Measurements from ENCODE around the gene HDAC1. TPM values are rescaled to one million over a fixed set of nuclear protein-coding genes. Genes with fewer than 3 reads are reported as not detected.
"Not testable (repeated sequence)": the region's sequence is repeated elsewhere in the genome, so short reads cannot be mapped to it uniquely, and the experiment has no call there.

Gene HDAC1
- total RNA-seq, 4 donors from 2014 or later: 49.5 to 60.5 (median 59.5) TPM

GRCh38 chr1:32353431-32353830 is 61.5 kb downstream of the HDAC1 start:
- Histone ChIP-seq H3K27me3 (no peaks in the 10 kb centered on the region), H3K27ac (peak overlapping the region in 3 of 4 donors; percentile 57 to 94 (median 94)), H3K4me3 (no peak overlapping the region), H3K9me3 (no peaks in the 10 kb centered on the region), H3K4me1 (peaks cover 0 to 55% (median 25%) of the 10 kb centered on the region in 3 donors), H3K36me3 (peaks cover 0 to 7% of the 10 kb centered on the region in 2 donors)
- ATAC-seq: no peak
- TF ChIP-seq EP300 (IDR thresholded peaks at IDR 0.05) (no peak), POLR2AphosphoS5 (IDR thresholded peaks at IDR 0.05) (no peak), POLR2A (IDR thresholded peaks at IDR 0.05) (no peak)
- TF ChIP-seq, protein P1, sequence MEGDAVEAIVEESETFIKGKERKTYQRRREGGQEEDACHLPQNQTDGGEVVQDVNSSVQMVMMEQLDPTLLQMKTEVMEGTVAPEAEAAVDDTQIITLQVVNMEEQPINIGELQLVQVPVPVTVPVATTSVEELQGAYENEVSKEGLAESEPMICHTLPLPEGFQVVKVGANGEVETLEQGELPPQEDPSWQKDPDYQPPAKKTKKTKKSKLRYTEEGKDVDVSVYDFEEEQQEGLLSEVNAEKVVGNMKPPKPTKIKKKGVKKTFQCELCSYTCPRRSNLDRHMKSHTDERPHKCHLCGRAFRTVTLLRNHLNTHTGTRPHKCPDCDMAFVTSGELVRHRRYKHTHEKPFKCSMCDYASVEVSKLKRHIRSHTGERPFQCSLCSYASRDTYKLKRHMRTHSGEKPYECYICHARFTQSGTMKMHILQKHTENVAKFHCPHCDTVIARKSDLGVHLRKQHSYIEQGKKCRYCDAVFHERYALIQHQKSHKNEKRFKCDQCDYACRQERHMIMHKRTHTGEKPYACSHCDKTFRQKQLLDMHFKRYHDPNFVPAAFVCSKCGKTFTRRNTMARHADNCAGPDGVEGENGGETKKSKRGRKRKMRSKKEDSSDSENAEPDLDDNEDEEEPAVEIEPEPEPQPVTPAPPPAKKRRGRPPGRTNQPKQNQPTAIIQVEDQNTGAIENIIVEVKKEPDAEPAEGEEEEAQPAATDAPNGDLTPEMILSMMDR (IDR thresholded peaks at IDR 0.05): no peak
- WGBS, 2 donors (ENCODE audit: low coverage in 1 of 2): 43 to 100% methylated on average over 1 of the region's 2 CpGs

GRCh38 chr1:32353886-32354570 is 62.1 kb downstream of the HDAC1 start:
- Histone ChIP-seq H3K27me3 (no peaks in the 10 kb centered on the region), H3K4me1 (peaks cover 0 to 55% (median 25%) of the 10 kb centered on the region in 3 donors), H3K9me3 (no peaks in the 10 kb centered on the region), H3K27ac (peak overlapping the region in 3 of 4 donors; percentile 9 to 94 (median 57)), H3K36me3 (peaks cover 0 to 7% of the 10 kb centered on the region in 2 donors), H3K4me3 (no peak overlapping the region)
- ATAC-seq: no peak
- WGBS, 2 donors (ENCODE audit: low coverage in 1 of 2): 17 to 21% methylated on average over 2 of the region's 2 CpGs
- TF ChIP-seq, protein P1 (IDR thresholded peaks at IDR 0.05): no peak
- TF ChIP-seq POLR2AphosphoS5 (IDR thresholded peaks at IDR 0.05): peak; percentile 10

GRCh38 chr1:32355778-32356177 is 63.9 kb downstream of the HDAC1 start:
- H3K9me3 ChIP-seq, ATAC-seq, H3K27me3 ChIP-seq, H3K4me3 ChIP-seq, H3K36me3 ChIP-seq, H3K27ac ChIP-seq: not testable (repeated sequence)
- peaks cover 0 to 39% (median 21%) of the 10 kb centered on the region in 3 donors for H3K4me1 ChIP-seq
- WGBS, 2 donors (ENCODE audit: low coverage in 1 of 2): 85% methylated on average over 5 of the region's 6 CpGs; no CpG with 5 or more reads in 1 of the 2 donors

- H3K36me3 ChIP-seq: peaks cover 0 to 7% of the 10 kb centered on the region in 2 donors
- WGBS, 2 donors (ENCODE audit: low coverage in 1 of 2): 80% methylated on average over 1 of the region's 1 CpG; no CpG with 5 or more reads in 1 of the 2 donors
- H3K27me3 ChIP-seq: no peaks in the 10 kb centered on the region
Measured at GRCh38 chr1:32356478-32356877, 64.6 kb downstream of the HDAC1 start.

GRCh38 chr1:32357614-32358013 is 65.7 kb downstream of the HDAC1 start:
- no peak for ATAC-seq
- WGBS, 2 donors (ENCODE audit: low coverage in 1 of 2): 70 to 71% methylated on average over 2 to 4 of the region's 6 CpGs
- TF ChIP-seq EP300 (IDR thresholded peaks at IDR 0.05) (no peak), POLR2A (IDR thresholded peaks at IDR 0.05) (no peak), POLR2AphosphoS5 (IDR thresholded peaks at IDR 0.05) (no peak)
- TF ChIP-seq, protein P1 (IDR thresholded peaks at IDR 0.05): no peak

More at GRCh38 chr1:32356478-32356877, 64.6 kb downstream of the HDAC1 start:
- no peak for ATAC-seq
- H3K27ac ChIP-seq: no peak overlapping the region
- H3K4me3 ChIP-seq: no peak overlapping the region
- H3K9me3 ChIP-seq: no peaks in the 10 kb centered on the region
- H3K4me1 ChIP-seq: peaks cover 0 to 43% (median 24%) of the 10 kb centered on the region in 3 donors
- TF ChIP-seq POLR2AphosphoS5 (IDR thresholded peaks at IDR 0.05): no peak
- TF ChIP-seq, protein P1 (IDR thresholded peaks at IDR 0.05): no peak
- no peak for TF ChIP-seq POLR2A (IDR thresholded peaks at IDR 0.05)
- TF ChIP-seq EP300 (IDR thresholded peaks at IDR 0.05): no peak

More at GRCh38 chr1:32357614-32358013, 65.7 kb downstream of the HDAC1 start:
- Histone ChIP-seq H3K4me3 (no peak overlapping the region), H3K36me3 (peaks cover 0 to 7% of the 10 kb centered on the region in 2 donors), H3K27ac (no peak overlapping the region), H3K4me1 (peaks cover 0 to 44% (median 27%) of the 10 kb centered on the region in 3 donors), H3K9me3 (no peaks in the 10 kb centered on the region), H3K27me3 (no peaks in the 10 kb centered on the region)

All from gastroesophageal sphincter (tissue), 4 donors.